ENCODE data around the gene SLC35B2.
A peak's percentile ranks its signal among the peaks of the same experiment; 100 is the strongest.

The SLC35B2 gene

DNA sequence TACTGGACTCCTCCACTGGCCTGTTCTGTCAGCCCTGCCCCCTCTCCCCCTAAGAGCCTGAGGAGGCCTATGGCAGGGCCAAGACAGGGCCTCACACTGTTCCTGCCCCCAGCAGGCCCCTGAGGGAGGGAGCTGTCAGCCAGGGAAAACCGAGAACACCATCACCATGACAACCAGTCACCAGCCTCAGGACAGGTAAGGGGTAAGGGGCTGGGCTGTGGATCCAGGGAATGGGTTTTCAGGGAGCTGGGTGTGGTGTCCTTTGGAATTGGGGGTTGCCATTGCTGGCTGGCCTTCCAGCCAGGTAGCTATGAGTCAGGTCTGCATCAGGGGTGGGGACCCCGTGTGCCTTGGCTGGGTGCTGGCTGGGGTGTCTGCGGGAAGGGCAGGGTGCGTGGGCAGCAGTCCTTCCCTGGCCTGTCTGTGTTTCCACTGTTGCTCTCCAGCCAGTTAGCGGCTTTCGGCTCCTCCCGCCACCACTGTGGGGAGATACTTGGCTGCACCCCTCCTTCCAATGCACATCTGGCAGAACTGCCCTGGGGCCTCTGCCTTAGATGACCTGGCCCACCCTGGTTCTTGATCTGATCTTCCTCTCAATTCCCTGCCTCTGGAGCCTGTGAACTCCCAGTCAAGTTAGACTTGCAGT, 30.1 kb downstream of the SLC35B2 start:
- Histone ChIP-seq H3K27ac (ENCODE audit: poor library complexity, severe bottlenecking) (no peak overlapping the region), H3K36me3 (ENCODE audit: low read depth) (peaks cover 25% of the 10 kb centered on the region), H3K4me3 (ENCODE audit: severe bottlenecking) (no peak overlapping the region), H3K4me1 (ENCODE audit: insufficient read depth, poor library complexity, severe bottlenecking) (peaks cover 9% of the 10 kb centered on the region), H3K9me3 (ENCODE audit: severe bottlenecking) (no peaks in the 10 kb centered on the region), H3K27me3 (ENCODE audit: insufficient read depth, poor library complexity, severe bottlenecking) (no peaks in the 10 kb centered on the region)
- no peak for DNase-seq (ENCODE audit: low spot score)
- TF ChIP-seq, protein P1, sequence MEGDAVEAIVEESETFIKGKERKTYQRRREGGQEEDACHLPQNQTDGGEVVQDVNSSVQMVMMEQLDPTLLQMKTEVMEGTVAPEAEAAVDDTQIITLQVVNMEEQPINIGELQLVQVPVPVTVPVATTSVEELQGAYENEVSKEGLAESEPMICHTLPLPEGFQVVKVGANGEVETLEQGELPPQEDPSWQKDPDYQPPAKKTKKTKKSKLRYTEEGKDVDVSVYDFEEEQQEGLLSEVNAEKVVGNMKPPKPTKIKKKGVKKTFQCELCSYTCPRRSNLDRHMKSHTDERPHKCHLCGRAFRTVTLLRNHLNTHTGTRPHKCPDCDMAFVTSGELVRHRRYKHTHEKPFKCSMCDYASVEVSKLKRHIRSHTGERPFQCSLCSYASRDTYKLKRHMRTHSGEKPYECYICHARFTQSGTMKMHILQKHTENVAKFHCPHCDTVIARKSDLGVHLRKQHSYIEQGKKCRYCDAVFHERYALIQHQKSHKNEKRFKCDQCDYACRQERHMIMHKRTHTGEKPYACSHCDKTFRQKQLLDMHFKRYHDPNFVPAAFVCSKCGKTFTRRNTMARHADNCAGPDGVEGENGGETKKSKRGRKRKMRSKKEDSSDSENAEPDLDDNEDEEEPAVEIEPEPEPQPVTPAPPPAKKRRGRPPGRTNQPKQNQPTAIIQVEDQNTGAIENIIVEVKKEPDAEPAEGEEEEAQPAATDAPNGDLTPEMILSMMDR (IDR thresholded peaks at IDR 0.05; ENCODE audit: poor library complexity, severe bottlenecking) = no peak
- no peak for ATAC-seq (ENCODE audit: low read depth)

- DNase-seq (ENCODE audit: low spot score) (no peak), ATAC-seq (ENCODE audit: low read depth) (no peak)
- H3K4me3 ChIP-seq (ENCODE audit: severe bottlenecking) = no peak overlapping the region
- TF ChIP-seq, protein P1 (IDR thresholded peaks at IDR 0.05; ENCODE audit: poor library complexity, severe bottlenecking) = no peak
- no peaks in the 10 kb centered on the region for H3K27me3 ChIP-seq (ENCODE audit: insufficient read depth, poor library complexity, severe bottlenecking)
- H3K9me3 ChIP-seq (ENCODE audit: severe bottlenecking) = no peaks in the 10 kb centered on the region
- peaks cover 18% of the 10 kb centered on the region for H3K36me3 ChIP-seq (ENCODE audit: low read depth)
- H3K4me1 ChIP-seq (ENCODE audit: insufficient read depth, poor library complexity, severe bottlenecking) = peaks cover 13% of the 10 kb centered on the region
- H3K27ac ChIP-seq (ENCODE audit: poor library complexity, severe bottlenecking) = no peak overlapping the region
Measured at GRCh38 chr6:44226368-44227147, 30.8 kb downstream of the SLC35B2 start.

DNA sequence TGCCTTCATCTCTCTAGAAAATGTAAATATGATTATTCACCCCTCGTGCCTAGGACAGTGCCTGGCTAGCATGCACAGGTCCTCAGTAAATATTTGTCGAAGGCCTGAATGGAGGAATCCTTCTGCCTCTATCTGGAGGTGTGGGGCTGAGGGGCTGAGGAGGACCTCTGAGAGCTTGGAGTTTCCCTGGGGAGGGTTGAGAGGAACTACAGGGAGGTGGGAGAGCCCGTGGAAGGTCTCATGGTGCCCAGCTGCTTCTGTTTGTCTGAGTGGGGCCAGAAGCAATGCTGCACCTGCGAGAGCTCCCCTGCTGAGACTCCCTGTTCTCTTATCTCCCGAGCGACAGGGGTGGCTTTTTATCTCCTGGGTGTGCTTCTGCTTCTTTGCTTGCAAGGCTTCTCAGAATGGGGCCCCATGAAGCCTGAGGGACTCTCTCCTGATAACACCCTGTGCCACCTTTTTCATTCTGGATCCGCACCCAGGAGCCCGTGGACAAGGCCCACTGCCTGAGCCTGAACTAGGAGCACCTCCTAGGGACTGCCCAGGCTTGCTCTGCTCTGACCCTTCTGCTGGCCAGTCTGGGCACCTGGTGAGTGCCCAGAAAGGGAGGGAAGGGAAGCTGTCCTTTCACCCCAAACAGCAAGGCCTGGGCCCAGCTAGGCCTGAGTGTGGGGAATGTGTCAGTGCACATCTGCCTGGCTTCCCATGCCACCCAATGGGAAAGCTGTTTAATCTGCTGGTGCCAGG, 31.6 kb downstream of the SLC35B2 start:
- ATAC-seq (ENCODE audit: low read depth) (no peak), DNase-seq (ENCODE audit: low spot score) (no peak)
- TF ChIP-seq, protein P1 (IDR thresholded peaks at IDR 0.05; ENCODE audit: poor library complexity, severe bottlenecking) = no peak
- Histone ChIP-seq H3K4me1 (ENCODE audit: insufficient read depth, poor library complexity, severe bottlenecking) (peaks cover 13% of the 10 kb centered on the region), H3K36me3 (ENCODE audit: low read depth) (peaks cover 10% of the 10 kb centered on the region), H3K4me3 (ENCODE audit: severe bottlenecking) (no peak overlapping the region), H3K27ac (ENCODE audit: poor library complexity, severe bottlenecking) (no peak overlapping the region), H3K27me3 (ENCODE audit: insufficient read depth, poor library complexity, severe bottlenecking) (no peaks in the 10 kb centered on the region), H3K9me3 (ENCODE audit: severe bottlenecking) (no peaks in the 10 kb centered on the region)

DNA sequence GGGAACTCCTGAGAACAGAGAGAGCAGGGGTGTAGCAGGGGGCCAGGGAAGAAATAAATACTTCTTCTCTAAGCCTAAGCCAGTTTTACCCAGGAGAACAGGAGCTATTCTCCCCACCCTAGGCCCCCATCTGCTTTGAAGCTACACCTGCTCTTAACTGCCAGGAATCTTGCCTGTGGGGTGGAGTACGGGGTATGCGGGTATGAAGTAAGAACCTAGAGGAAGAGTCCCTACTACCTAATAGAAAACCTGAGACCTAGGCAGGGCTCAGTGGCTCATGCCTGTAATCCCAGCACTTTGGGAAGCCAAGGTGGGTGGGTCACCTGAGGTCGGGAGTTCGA, 32.4 kb downstream of the SLC35B2 start:
- Histone ChIP-seq H3K36me3 (ENCODE audit: low read depth) (peaks cover 7% of the 10 kb centered on the region), H3K4me1 (ENCODE audit: insufficient read depth, poor library complexity, severe bottlenecking) (peaks cover 13% of the 10 kb centered on the region), H3K27me3 (ENCODE audit: insufficient read depth, poor library complexity, severe bottlenecking) (no peaks in the 10 kb centered on the region), H3K27ac (ENCODE audit: poor library complexity, severe bottlenecking) (peak overlapping the region; percentile 56), H3K9me3 (ENCODE audit: severe bottlenecking) (no peaks in the 10 kb centered on the region), H3K4me3 (ENCODE audit: severe bottlenecking) (no peak overlapping the region)
- ATAC-seq (ENCODE audit: low read depth) (no peak), DNase-seq (ENCODE audit: low spot score) (no peak)
- TF ChIP-seq, protein P1 (IDR thresholded peaks at IDR 0.05; ENCODE audit: poor library complexity, severe bottlenecking) = no peak
